ENCODE data around the gene SLC23A2. TPM values are rescaled to one million over a fixed set of nuclear protein-coding genes. Genes with fewer than 3 reads are reported as not detected.

Gene SLC23A2
- total RNA-seq, 1 experiment from 2014 or later = 24.0 TPM

DNA sequence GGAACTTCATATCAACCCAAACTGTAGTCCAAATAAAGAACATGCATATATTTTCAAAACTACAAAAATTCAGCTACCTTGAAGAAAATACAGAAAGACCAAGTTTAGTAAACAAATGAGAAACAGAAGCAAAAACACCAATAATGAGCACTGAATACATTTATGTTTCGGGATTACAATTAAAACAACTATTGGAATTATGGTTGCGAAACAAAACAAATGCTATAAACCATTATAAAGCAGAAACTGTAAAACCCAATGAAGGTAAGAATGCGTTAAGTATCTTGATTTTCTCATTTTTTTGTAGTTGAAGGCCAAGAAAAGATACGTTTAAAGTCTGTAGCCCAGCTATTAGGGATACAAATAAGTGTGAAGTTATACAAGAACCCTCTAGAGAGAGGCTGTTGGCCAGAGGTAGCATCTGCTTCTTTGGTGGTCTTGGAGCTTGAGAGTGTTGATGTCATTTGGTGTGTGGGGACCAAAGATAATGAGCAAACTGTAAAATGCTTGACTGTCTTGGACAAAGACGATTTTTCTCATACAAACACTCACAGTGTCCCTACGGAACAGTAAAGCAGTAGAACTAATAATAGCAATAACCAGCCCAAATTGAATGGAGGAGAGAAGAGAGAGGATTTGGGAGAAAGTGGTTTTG, 168.1 kb downstream of the SLC23A2 start:
- no peak overlapping the region for H3K27ac Mint-ChIP-seq (ENCODE audit: low read depth, unreplicated experiment)
- H3K36me3 Mint-ChIP-seq (ENCODE audit: insufficient read depth, unreplicated experiment) = no peaks in the 10 kb centered on the region
- BruUV-seq (replicated peaks) = no TSS peak
- CTCF ChIA-PET = interaction anchor here (1.2 kb wide), 1 partner anchor 123 kb away, joined by 3 read pairs; no protein-coding TSS in a partner anchor
- intact Hi-C loops (cut with micrococcal nuclease) = no loop called here
- peaks cover 35% of the 10 kb centered on the region for H3K27me3 Mint-ChIP-seq (ENCODE audit: insufficient read depth, unreplicated experiment)
- peaks cover 8% of the 10 kb centered on the region for H3K9me3 Mint-ChIP-seq (ENCODE audit: unreplicated experiment)
- no peak for DNase-seq (ENCODE audit: unreplicated experiment)
- TF ChIP-seq, protein P1, sequence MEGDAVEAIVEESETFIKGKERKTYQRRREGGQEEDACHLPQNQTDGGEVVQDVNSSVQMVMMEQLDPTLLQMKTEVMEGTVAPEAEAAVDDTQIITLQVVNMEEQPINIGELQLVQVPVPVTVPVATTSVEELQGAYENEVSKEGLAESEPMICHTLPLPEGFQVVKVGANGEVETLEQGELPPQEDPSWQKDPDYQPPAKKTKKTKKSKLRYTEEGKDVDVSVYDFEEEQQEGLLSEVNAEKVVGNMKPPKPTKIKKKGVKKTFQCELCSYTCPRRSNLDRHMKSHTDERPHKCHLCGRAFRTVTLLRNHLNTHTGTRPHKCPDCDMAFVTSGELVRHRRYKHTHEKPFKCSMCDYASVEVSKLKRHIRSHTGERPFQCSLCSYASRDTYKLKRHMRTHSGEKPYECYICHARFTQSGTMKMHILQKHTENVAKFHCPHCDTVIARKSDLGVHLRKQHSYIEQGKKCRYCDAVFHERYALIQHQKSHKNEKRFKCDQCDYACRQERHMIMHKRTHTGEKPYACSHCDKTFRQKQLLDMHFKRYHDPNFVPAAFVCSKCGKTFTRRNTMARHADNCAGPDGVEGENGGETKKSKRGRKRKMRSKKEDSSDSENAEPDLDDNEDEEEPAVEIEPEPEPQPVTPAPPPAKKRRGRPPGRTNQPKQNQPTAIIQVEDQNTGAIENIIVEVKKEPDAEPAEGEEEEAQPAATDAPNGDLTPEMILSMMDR (IDR thresholded peaks at IDR 0.05; ENCODE audit: unreplicated experiment) = no peak
- peaks cover 4% of the 10 kb centered on the region for H3K4me1 Mint-ChIP-seq (ENCODE audit: insufficient read depth, unreplicated experiment)
- H3K4me3 Mint-ChIP-seq (ENCODE audit: unreplicated experiment) = no peak overlapping the region
- POLR2A ChIA-PET = interaction anchor here (0.7 kb wide), 2 partner anchors 144 to 1352 kb away, joined by 3 read pairs; no protein-coding TSS in a partner anchor

DNA sequence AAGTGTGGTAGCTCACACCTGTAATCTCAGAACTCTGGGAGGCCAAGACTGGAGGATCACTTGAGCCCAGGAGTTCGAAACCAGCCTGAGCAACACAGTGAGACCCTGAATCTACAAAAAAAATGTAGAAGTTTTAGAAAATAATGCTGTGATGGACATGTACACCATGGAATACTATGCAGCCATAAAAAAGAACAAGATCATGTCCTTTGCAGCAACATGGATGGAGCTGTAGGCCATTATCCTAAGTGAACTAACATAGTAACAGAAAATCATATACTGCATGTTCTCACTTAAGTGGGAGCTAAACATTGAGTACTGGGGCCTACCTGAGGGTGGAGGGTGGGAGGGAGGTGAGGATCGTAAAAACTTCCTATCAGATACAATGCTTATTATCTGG, 168.8 kb downstream of the SLC23A2 start:
- no peaks in the 10 kb centered on the region for H3K4me1 Mint-ChIP-seq (ENCODE audit: insufficient read depth, unreplicated experiment)
- TF ChIP-seq, protein P1 (IDR thresholded peaks at IDR 0.05; ENCODE audit: unreplicated experiment) = no peak
- CTCF ChIA-PET = no interaction called here
- H3K9me3 Mint-ChIP-seq (ENCODE audit: unreplicated experiment) = peaks cover 8% of the 10 kb centered on the region
- H3K27me3 Mint-ChIP-seq (ENCODE audit: insufficient read depth, unreplicated experiment) = peaks cover 33% of the 10 kb centered on the region
- POLR2A ChIA-PET = interaction anchor here (0.7 kb wide), 2 partner anchors 145 to 1353 kb away, joined by 3 read pairs; no protein-coding TSS in a partner anchor
- intact Hi-C loops (cut with micrococcal nuclease) = no loop called here
- no TSS peak for BruUV-seq (replicated peaks)
- H3K4me3 Mint-ChIP-seq (ENCODE audit: unreplicated experiment) = no peak overlapping the region
- no peaks in the 10 kb centered on the region for H3K36me3 Mint-ChIP-seq (ENCODE audit: insufficient read depth, unreplicated experiment)
- DNase-seq (ENCODE audit: unreplicated experiment) = no peak
- H3K27ac Mint-ChIP-seq (ENCODE audit: low read depth, unreplicated experiment) = no peak overlapping the region

DNA sequence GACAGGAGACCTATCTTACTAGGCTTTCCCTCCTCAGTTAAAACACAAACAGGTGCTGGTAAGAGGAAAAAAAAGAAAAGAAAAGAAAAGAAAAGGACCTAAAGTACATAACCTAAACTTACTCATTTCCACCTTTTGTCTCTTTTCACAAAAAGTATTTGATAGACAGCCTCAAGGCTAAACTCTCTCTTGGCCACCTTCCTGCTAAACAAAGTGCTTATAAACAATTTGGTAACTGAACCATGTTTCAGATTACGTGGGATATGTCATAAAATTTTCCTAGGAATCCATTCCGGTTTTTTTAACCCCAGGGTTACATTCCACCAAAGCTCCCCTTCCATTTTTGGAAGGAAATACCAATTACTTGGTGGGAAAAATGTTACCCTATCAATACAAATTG, 170.6 kb downstream of the SLC23A2 start:
- ChIA-PET CTCF (no interaction called here), POLR2A (no interaction called here)
- Mint-ChIP-seq H3K4me3 (ENCODE audit: unreplicated experiment) (no peak overlapping the region), H3K9me3 (ENCODE audit: unreplicated experiment) (peaks cover 8% of the 10 kb centered on the region), H3K4me1 (ENCODE audit: insufficient read depth, unreplicated experiment) (no peaks in the 10 kb centered on the region), H3K27me3 (ENCODE audit: insufficient read depth, unreplicated experiment) (peaks cover 16% of the 10 kb centered on the region), H3K27ac (ENCODE audit: low read depth, unreplicated experiment) (no peak overlapping the region), H3K36me3 (ENCODE audit: insufficient read depth, unreplicated experiment) (no peaks in the 10 kb centered on the region)
- TF ChIP-seq, protein P1 (IDR thresholded peaks at IDR 0.05; ENCODE audit: unreplicated experiment) = no peak
- intact Hi-C loops (cut with micrococcal nuclease) = no loop called here
- no TSS peak for BruUV-seq (replicated peaks)
- DNase-seq (ENCODE audit: unreplicated experiment) = no peak

DNA sequence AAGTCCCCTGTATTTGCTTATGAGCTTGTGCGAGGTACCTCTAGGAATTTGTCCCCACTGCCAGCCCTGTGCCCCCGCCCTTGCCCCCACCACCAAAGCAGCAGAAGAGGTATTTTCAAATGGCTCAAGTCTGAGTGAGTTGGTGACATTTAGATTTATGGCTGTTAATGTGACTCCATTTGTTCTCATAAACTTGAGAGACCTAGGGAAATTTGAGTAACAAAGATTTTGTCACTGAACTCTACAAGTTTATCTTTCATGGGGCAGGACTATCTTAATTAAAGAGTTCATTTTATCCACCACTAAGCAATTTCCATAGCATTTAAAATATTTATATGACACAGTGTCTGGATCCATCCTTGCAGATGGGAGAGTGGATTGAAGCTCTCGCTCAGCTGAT, 171.1 kb downstream of the SLC23A2 start:
- CTCF ChIA-PET = interaction anchor here (1.8 kb wide), 1 partner anchor 9 kb away, joined by 5 read pairs; no protein-coding TSS in a partner anchor
- no peaks in the 10 kb centered on the region for H3K4me1 Mint-ChIP-seq (ENCODE audit: insufficient read depth, unreplicated experiment)
- intact Hi-C loops (cut with micrococcal nuclease) = no loop called here
- no peak overlapping the region for H3K27ac Mint-ChIP-seq (ENCODE audit: low read depth, unreplicated experiment)
- BruUV-seq (replicated peaks) = no TSS peak
- no peak overlapping the region for H3K4me3 Mint-ChIP-seq (ENCODE audit: unreplicated experiment)
- POLR2A ChIA-PET = no interaction called here
- H3K36me3 Mint-ChIP-seq (ENCODE audit: insufficient read depth, unreplicated experiment) = no peaks in the 10 kb centered on the region
- peaks cover 8% of the 10 kb centered on the region for H3K9me3 Mint-ChIP-seq (ENCODE audit: unreplicated experiment)
- H3K27me3 Mint-ChIP-seq (ENCODE audit: insufficient read depth, unreplicated experiment) = peaks cover 12% of the 10 kb centered on the region
- DNase-seq (ENCODE audit: unreplicated experiment) = no peak
- TF ChIP-seq, protein P1 (IDR thresholded peaks at IDR 0.05; ENCODE audit: unreplicated experiment) = no peak

Data from MCF 10A (cell line).